RWPE2 (cell line): ENCODE data around the gene TBC1D14.

Experiments used
- ATAC-seq: fragments of 200-7000 bp; cut with Tn5 transposase; 3 replicates; pipeline ENCODE4 v1.9.1; 2021; ENCODE audit warnings: low read depth
- DNase-seq: peaks from one replicate; pipeline ENCODE4 v3.0.0-alpha.2; 2020; ENCODE audit warnings: low spot score
- H3K27ac ChIP-seq: fragments of 450-650 bp; 2 replicates; pipeline ENCODE4 v1.5.1; 2017; ENCODE audit warnings: mild to moderate bottlenecking; ENCODE audit not compliant: poor library complexity, severe bottlenecking
- H3K27me3 ChIP-seq: fragments of 250-450 bp; sonication (Bioruptor Pico); 2 replicates; pipeline ENCODE4 v1.5.1; 2021; ENCODE audit warnings: mild to moderate bottlenecking, moderate library complexity; ENCODE audit not compliant: insufficient read depth, poor library complexity, severe bottlenecking
- H3K36me3 ChIP-seq: fragments of 250-450 bp; sonication (Bioruptor Pico); 2 replicates; pipeline ENCODE4 v1.5.1; 2020; ENCODE audit warnings: low read depth, mild to moderate bottlenecking, moderate library complexity
- H3K4me1 ChIP-seq: fragments of 250-450 bp; sonication (Bioruptor Pico); 2 replicates; pipeline ENCODE4 v1.5.1; 2021; ENCODE audit warnings: mild to moderate bottlenecking, moderate library complexity; ENCODE audit not compliant: insufficient read depth, poor library complexity, severe bottlenecking
- H3K4me3 ChIP-seq: fragments of 250-450 bp; sonication (Bioruptor Pico); 2 replicates; pipeline ENCODE4 v1.5.1; 2021; ENCODE audit warnings: mild to moderate bottlenecking, moderate library complexity; ENCODE audit not compliant: severe bottlenecking
- H3K9me3 ChIP-seq: fragments of 250-450 bp; sonication (Bioruptor Pico); 2 replicates; pipeline ENCODE4 v1.5.1; 2021; ENCODE audit warnings: mild to moderate bottlenecking, moderate library complexity; ENCODE audit not compliant: severe bottlenecking
- TF ChIP-seq, protein P1 (sequence below): fragments of 450-650 bp; IDR thresholded peaks from one replicate; pipeline ENCODE4 v1.5.1; 2017; ENCODE audit warnings: mild to moderate bottlenecking, moderate library complexity; ENCODE audit not compliant: poor library complexity, severe bottlenecking

The TBC1D14 gene

DNA sequence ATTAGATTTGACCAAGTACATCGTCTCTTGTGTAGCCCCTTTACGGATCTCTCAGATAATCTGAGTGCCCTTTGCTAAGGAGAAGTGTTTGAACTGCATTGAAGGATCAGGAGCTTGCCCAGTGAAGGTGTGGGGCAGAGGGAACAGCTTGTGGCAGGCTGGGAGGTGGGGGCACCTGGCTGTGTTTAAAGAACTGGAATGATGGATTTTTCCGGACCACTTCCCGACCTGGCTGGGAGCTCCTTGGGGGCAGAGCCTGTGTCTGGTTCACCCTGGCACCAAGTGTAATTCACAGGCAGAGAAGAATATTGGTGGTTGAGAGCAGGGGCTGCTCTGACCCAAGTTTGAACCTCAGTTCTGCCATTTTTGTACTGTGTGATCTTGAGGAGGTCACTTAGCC is 18.5 kb downstream of the TBC1D14 start:
- no peak for DNase-seq
- no peaks in the 10 kb centered on the region for H3K4me1 ChIP-seq
- H3K36me3 ChIP-seq: peaks cover 9% of the 10 kb centered on the region; the same call in 1 of the 2 replicates
- no peak overlapping the region for H3K27ac ChIP-seq
- H3K9me3 ChIP-seq: no peaks in the 10 kb centered on the region
- H3K4me3 ChIP-seq: no peak overlapping the region
- no peaks in the 10 kb centered on the region for H3K27me3 ChIP-seq
- TF ChIP-seq, protein P1, sequence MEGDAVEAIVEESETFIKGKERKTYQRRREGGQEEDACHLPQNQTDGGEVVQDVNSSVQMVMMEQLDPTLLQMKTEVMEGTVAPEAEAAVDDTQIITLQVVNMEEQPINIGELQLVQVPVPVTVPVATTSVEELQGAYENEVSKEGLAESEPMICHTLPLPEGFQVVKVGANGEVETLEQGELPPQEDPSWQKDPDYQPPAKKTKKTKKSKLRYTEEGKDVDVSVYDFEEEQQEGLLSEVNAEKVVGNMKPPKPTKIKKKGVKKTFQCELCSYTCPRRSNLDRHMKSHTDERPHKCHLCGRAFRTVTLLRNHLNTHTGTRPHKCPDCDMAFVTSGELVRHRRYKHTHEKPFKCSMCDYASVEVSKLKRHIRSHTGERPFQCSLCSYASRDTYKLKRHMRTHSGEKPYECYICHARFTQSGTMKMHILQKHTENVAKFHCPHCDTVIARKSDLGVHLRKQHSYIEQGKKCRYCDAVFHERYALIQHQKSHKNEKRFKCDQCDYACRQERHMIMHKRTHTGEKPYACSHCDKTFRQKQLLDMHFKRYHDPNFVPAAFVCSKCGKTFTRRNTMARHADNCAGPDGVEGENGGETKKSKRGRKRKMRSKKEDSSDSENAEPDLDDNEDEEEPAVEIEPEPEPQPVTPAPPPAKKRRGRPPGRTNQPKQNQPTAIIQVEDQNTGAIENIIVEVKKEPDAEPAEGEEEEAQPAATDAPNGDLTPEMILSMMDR: no peak
- ATAC-seq: no peak

DNA sequence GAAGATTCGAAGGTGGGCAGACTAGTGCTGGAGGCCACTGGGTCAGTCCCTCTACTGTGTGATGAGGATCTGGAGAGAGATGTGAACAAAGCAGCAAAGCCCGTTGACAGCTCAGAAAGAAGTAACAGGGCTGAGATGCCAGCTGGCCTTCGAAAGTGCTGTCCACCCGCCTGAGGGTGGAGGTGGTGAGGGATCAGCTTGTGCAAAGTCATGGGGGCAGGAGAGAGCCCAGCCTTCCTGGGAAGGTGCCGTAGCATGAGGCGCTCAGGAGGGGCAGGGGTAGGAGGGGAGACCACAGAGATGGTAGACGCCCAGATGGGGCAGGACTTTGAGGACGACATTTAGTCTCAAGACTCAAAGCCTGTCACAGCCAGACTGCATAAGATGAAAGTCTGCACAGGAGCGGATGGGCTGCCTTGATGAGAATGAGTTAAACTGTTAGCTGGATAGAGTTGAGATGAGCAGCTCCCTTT is 19.7 kb downstream of the TBC1D14 start:
- no peak overlapping the region for H3K27ac ChIP-seq
- no peak for ATAC-seq
- H3K27me3 ChIP-seq: no peaks in the 10 kb centered on the region
- TF ChIP-seq, protein P1: no peak
- H3K9me3 ChIP-seq: no peaks in the 10 kb centered on the region
- no peak for DNase-seq
- no peak overlapping the region for H3K4me3 ChIP-seq
- no peaks in the 10 kb centered on the region for H3K4me1 ChIP-seq
- no peaks in the 10 kb centered on the region for H3K36me3 ChIP-seq

DNA sequence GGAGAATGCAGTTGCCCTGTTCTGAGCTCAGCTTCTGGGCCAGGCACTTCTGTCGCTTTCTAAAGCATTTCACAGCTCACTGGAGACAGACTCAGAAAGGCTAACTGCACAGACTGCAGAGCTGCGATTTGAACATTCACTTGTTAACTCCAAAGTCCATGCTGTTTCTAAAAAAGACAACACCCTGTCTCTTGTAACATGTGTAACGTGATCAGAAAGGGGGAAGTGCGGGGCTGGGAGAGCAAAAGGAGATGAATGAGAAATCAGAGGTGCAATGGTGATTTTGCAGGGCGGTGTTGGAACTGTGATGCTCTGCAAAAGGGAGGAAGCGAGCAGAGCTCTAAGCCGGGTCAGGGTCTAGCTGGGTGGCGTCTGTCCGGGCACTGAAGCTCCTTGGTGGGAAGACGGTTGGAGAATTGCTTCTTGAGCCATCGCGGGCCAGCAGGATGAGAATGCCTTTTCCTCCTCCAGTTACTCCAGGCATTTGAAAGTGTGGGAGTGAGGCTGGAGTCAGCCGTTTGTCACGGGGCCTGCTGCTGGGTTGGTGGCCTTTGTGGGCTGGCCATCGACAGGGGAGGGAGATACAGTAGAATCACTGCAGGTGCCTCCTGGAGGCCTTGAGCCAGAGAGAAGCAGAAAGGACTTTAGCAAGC is 20.3 kb downstream of the TBC1D14 start:
- H3K36me3 ChIP-seq: no peaks in the 10 kb centered on the region
- DNase-seq: no peak
- no peak for ATAC-seq
- H3K4me3 ChIP-seq: no peak overlapping the region
- no peak overlapping the region for H3K27ac ChIP-seq
- no peaks in the 10 kb centered on the region for H3K27me3 ChIP-seq
- H3K9me3 ChIP-seq: no peaks in the 10 kb centered on the region
- no peaks in the 10 kb centered on the region for H3K4me1 ChIP-seq
- TF ChIP-seq, protein P1: no peak

DNA sequence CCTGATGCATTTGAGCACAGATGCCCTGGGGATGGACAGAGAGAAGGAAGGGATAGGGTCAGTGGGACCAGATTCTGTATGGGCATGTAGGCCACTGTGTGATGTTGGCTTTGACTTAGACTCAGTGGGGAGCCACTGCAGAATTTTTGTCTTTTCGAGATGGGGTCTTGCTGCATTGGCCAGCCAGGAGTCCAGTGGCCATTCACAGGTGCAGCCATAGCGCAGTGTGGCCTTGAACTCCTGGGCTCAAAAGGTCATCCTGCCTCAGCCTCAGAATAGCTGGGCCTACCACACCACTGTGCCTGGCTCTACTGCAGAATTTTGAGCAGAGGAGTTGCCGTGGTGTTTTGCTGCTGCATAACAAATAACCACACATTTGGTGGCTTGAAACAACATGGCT is 22.8 kb downstream of the TBC1D14 start:
- TF ChIP-seq, protein P1: no peak
- no peak overlapping the region for H3K4me3 ChIP-seq
- no peaks in the 10 kb centered on the region for H3K9me3 ChIP-seq
- H3K27ac ChIP-seq: no peak overlapping the region
- no peaks in the 10 kb centered on the region for H3K27me3 ChIP-seq
- ATAC-seq (no peak), DNase-seq (no peak)
- no peaks in the 10 kb centered on the region; the same call in 1 of the 2 replicates for H3K36me3 ChIP-seq
- H3K4me1 ChIP-seq: no peaks in the 10 kb centered on the region

DNA sequence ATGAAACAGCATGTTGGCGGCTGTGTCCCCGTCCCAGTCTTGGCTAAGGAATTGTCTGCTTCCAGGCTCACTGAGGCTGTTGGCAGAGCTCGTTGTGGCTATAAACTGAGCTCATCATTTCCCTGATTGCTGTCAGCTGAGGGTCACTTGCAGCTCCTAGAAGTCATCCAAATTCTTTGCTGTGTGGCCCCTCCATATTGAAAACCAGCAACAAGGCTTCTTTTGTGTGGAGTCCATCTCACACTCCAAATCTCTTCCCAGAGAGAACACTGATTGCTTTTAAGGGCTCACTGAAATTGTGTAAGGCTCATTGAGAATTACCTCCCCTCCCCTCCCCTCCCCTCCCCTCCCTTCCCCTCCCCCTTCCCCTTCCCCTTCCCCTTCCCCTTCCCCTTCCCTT is 23.3 kb downstream of the TBC1D14 start:
- Histone ChIP-seq H3K4me1 (no peaks in the 10 kb centered on the region), H3K27me3 (no peaks in the 10 kb centered on the region), H3K4me3 (no peak overlapping the region), H3K9me3 (no peaks in the 10 kb centered on the region), H3K36me3 (no peaks in the 10 kb centered on the region; the same call in 1 of the 2 replicates), H3K27ac (no peak overlapping the region)
- DNase-seq (no peak), ATAC-seq (no peak)
- TF ChIP-seq, protein P1: no peak
